HEK293 (cell line): Measurements from ENCODE around the gene TNXB.

Experiments used
- CTCF ChIA-PET: fragments of 350-600 bp; formaldehyde crosslinking; extraction: SDS; loops from one replicate; lab custom pipeline; 2021; ENCODE audit warnings: antibody characterized with exemption; lab: Yijun Ruan, JAX
- POLR2A ChIA-PET: fragments of 300-600 bp; formaldehyde crosslinking; extraction: SDS; loops from one replicate; lab custom pipeline; 2020; ENCODE audit warnings: antibody characterized with exemption, inconsistent platforms; lab: Yijun Ruan, JAX
- H3K27ac ChIP-seq: fragments of 200-500 bp; sonication (Bioruptor generic); 2 replicates; pipeline ENCODE4 v1.5.1; 2014; ENCODE audit warnings: low read depth, low read length, control low read depth, inconsistent platforms; ENCODE audit errors: extremely low read depth
- H3K36me3 ChIP-seq, 2 experiments: fragments of 200-500 bp in 1 of 2; sonication (Bioruptor generic) in 1 of 2; 1 replicate in 1 of 2; 2 replicates in 1 of 2; pipeline ENCODE4 v1.5.1; 2014 to 2017; ENCODE audit warnings: inconsistent platforms in 2 of 2, low read length in 2 of 2; ENCODE audit not compliant: control insufficient read depth in 2 of 2, insufficient read depth in 1 of 2
- H3K4me1 ChIP-seq: fragments of 200-500 bp; sonication (Bioruptor generic); 2 replicates; pipeline ENCODE4 v1.5.1; 2014; ENCODE audit warnings: mild to moderate bottlenecking, low read length, inconsistent platforms; ENCODE audit not compliant: control insufficient read depth, insufficient read depth
- H3K4me3 ChIP-seq: 2 replicates; pipeline ENCODE4 v1.5.1; 2011; ENCODE audit warnings: low read depth, mild to moderate bottlenecking, control low read depth, low read length, moderate library complexity
- H3K9me3 ChIP-seq: fragments of 200-500 bp; sonication (Bioruptor generic); 2 replicates; pipeline ENCODE4 v1.5.1; 2014; ENCODE audit warnings: low read depth, low read length, inconsistent platforms; ENCODE audit not compliant: control insufficient read depth, insufficient read depth
- ATF2 ChIP-seq: fragments of 450-650 bp; formaldehyde crosslinking; IDR thresholded peaks from 2 replicates; pipeline ENCODE4 v1.5.1; 2016; ENCODE audit warnings: missing biosample characterization, missing genetic modification characterization, low read depth
- HIC1 ChIP-seq: fragments of 450-650 bp; formaldehyde crosslinking; IDR thresholded peaks from 2 replicates; pipeline ENCODE4 v1.5.1; 2016; ENCODE audit warnings: missing biosample characterization, missing genetic modification characterization
- HOXA7 ChIP-seq: sonication (generic); formaldehyde crosslinking; IDR thresholded peaks from 2 replicates; pipeline ENCODE4 v1.8.1; 2022; ENCODE audit warnings: missing genetic modification reagents, borderline replicate concordance
- HOXD13 ChIP-seq: sonication (generic); formaldehyde crosslinking; IDR thresholded peaks from 2 replicates; pipeline ENCODE4 v1.8.0; 2022; ENCODE audit warnings: missing genetic modification reagents, borderline replicate concordance
- PRDM1 ChIP-seq: fragments of 450-650 bp; formaldehyde crosslinking; IDR thresholded peaks from 2 replicates; pipeline ENCODE4; 2016; ENCODE audit warnings: missing biosample characterization, missing genetic modification characterization
- PRDM4 ChIP-seq: fragments of 450-650 bp; formaldehyde crosslinking; IDR thresholded peaks from 2 replicates; pipeline ENCODE4 v1.5.1; 2017; ENCODE audit warnings: missing biosample characterization, missing genetic modification characterization
- SP3 ChIP-seq: fragments of 450-650 bp; formaldehyde crosslinking; IDR thresholded peaks from 2 replicates; pipeline ENCODE4 v1.5.1; 2016; ENCODE audit warnings: missing biosample characterization, missing genetic modification characterization
- ZNF121 ChIP-seq: fragments of 450-650 bp; formaldehyde crosslinking; IDR thresholded peaks from 2 replicates; pipeline ENCODE4 v1.5.1; 2016; ENCODE audit warnings: missing biosample characterization, missing genetic modification characterization
- ZNF132 ChIP-seq: fragments of 450-650 bp; formaldehyde crosslinking; IDR thresholded peaks from 2 replicates; pipeline ENCODE4 v1.5.1; 2017; ENCODE audit warnings: missing biosample characterization, missing genetic modification characterization, borderline replicate concordance
- ZNF140 ChIP-seq: fragments of 450-650 bp; formaldehyde crosslinking; IDR thresholded peaks from 2 replicates; pipeline ENCODE4 v1.5.1; 2016; ENCODE audit warnings: missing biosample characterization, missing genetic modification characterization
- ZNF280C ChIP-seq: fragments of 450-650 bp; formaldehyde crosslinking; IDR thresholded peaks from 2 replicates; pipeline ENCODE4 v1.5.1; 2016; ENCODE audit warnings: missing biosample characterization, missing genetic modification characterization
- ZNF341 ChIP-seq: fragments of 450-650 bp; formaldehyde crosslinking; IDR thresholded peaks from 2 replicates; pipeline ENCODE4; 2016; ENCODE audit warnings: low read depth, missing biosample characterization, missing genetic modification characterization
- ZNF37A ChIP-seq: fragments of 450-650 bp; IDR thresholded peaks from 2 replicates; pipeline ENCODE4 v1.5.1; 2018; ENCODE audit warnings: missing biosample characterization, missing genetic modification characterization
- ZNF398 ChIP-seq: fragments of 450-650 bp; formaldehyde crosslinking; IDR thresholded peaks from 2 replicates; pipeline ENCODE4 v1.5.1; 2017; ENCODE audit warnings: missing biosample characterization, missing genetic modification characterization
- ZNF473 ChIP-seq: fragments of 450-650 bp; formaldehyde crosslinking; IDR thresholded peaks from 2 replicates; pipeline ENCODE4 v1.5.1; 2017; ENCODE audit warnings: missing biosample characterization, missing genetic modification characterization
- ZNF501 ChIP-seq: fragments of 450-650 bp; formaldehyde crosslinking; IDR thresholded peaks from 2 replicates; pipeline ENCODE4 v1.5.1; 2016; ENCODE audit warnings: missing biosample characterization, missing genetic modification characterization
- ZNF571 ChIP-seq: fragments of 450-650 bp; formaldehyde crosslinking; IDR thresholded peaks from 2 replicates; pipeline ENCODE4 v1.5.0; 2017; ENCODE audit warnings: missing biosample characterization, missing genetic modification characterization
- ZNF600 ChIP-seq: fragments of 450-650 bp; formaldehyde crosslinking; IDR thresholded peaks from 2 replicates; pipeline ENCODE4 v1.5.1; 2016; ENCODE audit warnings: missing biosample characterization, missing genetic modification characterization
- ZNF837 ChIP-seq: fragments of 450-650 bp; formaldehyde crosslinking; IDR thresholded peaks from 2 replicates; pipeline ENCODE4 v1.5.1; 2016; ENCODE audit warnings: missing biosample characterization, missing genetic modification characterization
- ZXDB ChIP-seq: fragments of 450-650 bp; formaldehyde crosslinking; IDR thresholded peaks from 2 replicates; pipeline ENCODE4 v1.5.1; 2016; ENCODE audit warnings: missing biosample characterization, missing genetic modification characterization

The TNXB gene

GRCh38 chr6:32083812-32084768, 25.0 kb downstream of the TNXB start (continued):
- TF ChIP-seq ZNF501 (no peak), ZXDB (no peak), ZNF473 (tag by site-specific recombination) (no peak)

- no peak overlapping the region for H3K27ac ChIP-seq
- H3K36me3 ChIP-seq = no peaks in the 10 kb centered on the region
- H3K4me3 ChIP-seq = no peak overlapping the region
- no peaks in the 10 kb centered on the region for H3K4me1 ChIP-seq
- POLR2A ChIA-PET = interaction anchor here (0.5 to 1.3 kb wide), 3 partner anchors 28 to 76 kb away, joined by 3 read pairs; no protein-coding TSS in a partner anchor
- CTCF ChIA-PET = interaction anchor here (1.1 to 2.1 kb wide), 5 partner anchors 11 to 36 kb away, joined by 3 to 13 read pairs (median 6); no protein-coding TSS in a partner anchor
- peak; percentile 92 for TF ChIP-seq ZNF600
- no peak for TF ChIP-seq ZNF398
- H3K9me3 ChIP-seq = no peaks in the 10 kb centered on the region
These were observed 26.2 kb downstream of the TNXB start for GRCh38 chr6:32082935-32083334.

GRCh38 chr6:32082478-32082877, 26.7 kb downstream of the TNXB start:
- no peak overlapping the region for H3K4me3 ChIP-seq
- H3K9me3 ChIP-seq = no peaks in the 10 kb centered on the region
- POLR2A ChIA-PET = interaction anchor here (0.5 to 1.3 kb wide), 3 partner anchors 28 to 77 kb away, joined by 3 read pairs; no protein-coding TSS in a partner anchor
- H3K27ac ChIP-seq = no peak overlapping the region
- no peaks in the 10 kb centered on the region for H3K36me3 ChIP-seq
- no peaks in the 10 kb centered on the region for H3K4me1 ChIP-seq
- CTCF ChIA-PET = interaction anchor here (1.1 to 2.1 kb wide), 5 partner anchors 12 to 36 kb away, joined by 3 to 13 read pairs (median 6); no protein-coding TSS in a partner anchor
- TF ChIP-seq SP3 (tag by site-specific recombination) = no peak
- no peak for TF ChIP-seq ZNF140 (tag by site-specific recombination)
- TF ChIP-seq ZNF837 = no peak
- TF ChIP-seq ZNF132 (tag by site-specific recombination) = no peak
- no peak for TF ChIP-seq HIC1 (tag by site-specific recombination)
- TF ChIP-seq ZNF341 (tag by site-specific recombination) = no peak
- TF ChIP-seq PRDM1 (tag by site-specific recombination) = no peak
- TF ChIP-seq HOXD13 = no peak
- TF ChIP-seq PRDM4 (tag by site-specific recombination) = no peak
- no peak for TF ChIP-seq HOXA7 (CRISPR knock-in tag)
- TF ChIP-seq ATF2 = no peak
- TF ChIP-seq ZNF121 (tag by site-specific recombination) = no peak
- no peak for TF ChIP-seq ZNF280C (tag by site-specific recombination)
- no peak for TF ChIP-seq ZNF571
- TF ChIP-seq ZNF37A (tag by site-specific recombination) = no peak
